HEK293T (cell line): ENCODE results near the gene FOXD4L3.
"Not testable (repeated sequence)": the region's sequence is repeated elsewhere in the genome, so short reads cannot be mapped to it uniquely, and the experiment has no call there.

Experiments
- ARNT ChIP-seq: fragments of 450-650 bp; IDR thresholded peaks from 2 replicates; pipeline ENCODE4 v1.6.1; 2017; ENCODE audit warnings: mild to moderate bottlenecking
- BHLHE40 ChIP-seq: fragments of 450-650 bp; IDR thresholded peaks from 2 replicates; pipeline ENCODE4 v1.6.1; 2016; ENCODE audit warnings: mild to moderate bottlenecking, moderate library complexity, borderline replicate concordance
- ELF4 ChIP-seq: fragments of 450-650 bp; IDR thresholded peaks from 2 replicates; pipeline ENCODE4 v1.6.1; 2017; ENCODE audit warnings: antibody characterized with exemption
- FOXA1 ChIP-seq: fragments of 450-650 bp; IDR thresholded peaks from 2 replicates; pipeline ENCODE4 v1.6.1; 2016; ENCODE audit warnings: mild to moderate bottlenecking
- FOXK2 ChIP-seq: fragments of 450-650 bp; IDR thresholded peaks from 2 replicates; pipeline ENCODE4 v1.6.1; 2016; ENCODE audit warnings: mild to moderate bottlenecking
- FOXM1 ChIP-seq: fragments of 450-650 bp; IDR thresholded peaks from 2 replicates; pipeline ENCODE4 v1.6.1; 2017; ENCODE audit warnings: mild to moderate bottlenecking, borderline replicate concordance
- HDGF ChIP-seq: fragments of 450-650 bp; IDR thresholded peaks from 2 replicates; pipeline ENCODE4 v1.6.1; 2017; ENCODE audit warnings: antibody characterized with exemption, borderline replicate concordance
- L3MBTL2 ChIP-seq: fragments of 450-650 bp; conservative IDR thresholded peaks from 2 replicates; pipeline ENCODE4 v1.6.1; 2016; ENCODE audit warnings: mild to moderate bottlenecking
- NFRKB ChIP-seq: fragments of 450-650 bp; IDR thresholded peaks from 2 replicates; pipeline ENCODE4 v1.6.1; 2016; ENCODE audit warnings: mild to moderate bottlenecking, moderate library complexity
- PKNOX1 ChIP-seq: fragments of 450-650 bp; IDR thresholded peaks from 2 replicates; pipeline ENCODE4 v1.6.1; 2016
- SP1 ChIP-seq: fragments of 450-650 bp; IDR thresholded peaks from 2 replicates; pipeline ENCODE4 v1.6.1; 2017
- TARDBP ChIP-seq: fragments of 450-650 bp; IDR thresholded peaks from 2 replicates; pipeline ENCODE4 v1.6.1; 2016

GRCh38 chr9:68335935-68336334, 33.3 kb downstream of the FOXD4L3 start:
- TF ChIP-seq BHLHE40, TARDBP, SP1, NFRKB, FOXM1, FOXK2, PKNOX1, ARNT, L3MBTL2, HDGF, FOXA1, ELF4: not testable (repeated sequence)
